T-helper 22 cell (primary cell): ENCODE data around the gene MXRA7.
"Not testable (repeated sequence)": the region's sequence is repeated elsewhere in the genome, so short reads cannot be mapped to it uniquely, and the experiment has no call there.

Source experiments
- DNase-seq: peaks from one replicate; pipeline ENCODE4 v3.0.0-alpha.2; 2020; ENCODE audit warnings: low read depth

MXRA7 gene

GRCh38 chr17:76716146-76716838 lies 5.5 kb upstream of the MXRA7 start:
- DNase-seq: peak; percentile 35

- no peak for DNase-seq
Measured at GRCh38 chr17:76715496-76715830, 4.7 kb upstream of the MXRA7 start.

GRCh38 chr17:76714822-76715495 lies 4.2 kb upstream of the MXRA7 start:
- peak; percentile 42 for DNase-seq

GRCh38 chr17:76714336-76714735 lies 3.6 kb upstream of the MXRA7 start:
- no peak for DNase-seq

GRCh38 chr17:76713765-76714164 lies 3.0 kb upstream of the MXRA7 start:
- no peak for DNase-seq

GRCh38 chr17:76712321-76712720 lies 1.6 kb upstream of the MXRA7 start:
- DNase-seq: not testable (repeated sequence)

GRCh38 chr17:76709951-76710862 lies 558 bp downstream of the MXRA7 start:
- not testable (repeated sequence) for DNase-seq

- DNase-seq: no peak
Measured at GRCh38 chr17:76709077-76709950, 1.5 kb downstream of the MXRA7 start.

GRCh38 chr17:76707985-76708807 lies 2.6 kb downstream of the MXRA7 start:
- DNase-seq: no peak

- no peak for DNase-seq
Measured at GRCh38 chr17:76706817-76707216, 3.9 kb downstream of the MXRA7 start.

GRCh38 chr17:76704805-76705204 lies 6.0 kb downstream of the MXRA7 start:
- no peak for DNase-seq

GRCh38 chr17:76702941-76703637 lies 7.7 kb downstream of the MXRA7 start:
- DNase-seq: no peak

- DNase-seq: no peak
Measured at GRCh38 chr17:76702076-76702475, 8.7 kb downstream of the MXRA7 start.

GRCh38 chr17:76701471-76701967 lies 9.2 kb downstream of the MXRA7 start:
- no peak for DNase-seq

GRCh38 chr17:76700617-76701470 lies 9.9 kb downstream of the MXRA7 start:
- no peak for DNase-seq

GRCh38 chr17:76700270-76700616 lies 10.5 kb downstream of the MXRA7 start:
- no peak for DNase-seq

- not testable (repeated sequence) for DNase-seq
Measured at GRCh38 chr17:76698466-76698977, 12.2 kb downstream of the MXRA7 start.

GRCh38 chr17:76697702-76698465 lies 12.9 kb downstream of the MXRA7 start:
- no peak for DNase-seq
